ENCODE measurements around the gene NIT2.
"Not testable (repeated sequence)": the region's sequence is repeated elsewhere in the genome, so short reads cannot be mapped to it uniquely, and the experiment has no call there.

Gene NIT2

DNA sequence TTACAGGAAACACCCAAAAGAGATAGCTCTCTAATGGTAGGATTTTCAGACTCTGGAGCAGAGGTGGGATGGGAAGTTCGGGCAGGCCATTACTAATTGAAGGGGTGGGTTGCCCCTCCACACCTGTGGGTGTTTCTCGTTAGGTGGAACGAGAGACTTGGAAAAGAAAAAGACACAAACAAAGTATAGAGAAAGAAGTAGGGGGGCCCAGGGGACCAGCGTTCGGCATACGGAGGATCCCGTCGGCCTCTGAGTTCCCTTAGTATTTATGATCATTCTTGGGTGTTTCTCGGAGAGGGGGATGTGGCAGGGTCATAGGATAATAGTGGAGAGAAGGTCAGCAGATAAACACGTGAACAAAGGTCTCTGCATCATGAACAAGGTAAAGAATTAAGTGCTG, 1.7 kb downstream of the NIT2 start:
- not testable (repeated sequence) for DNase-seq (ENCODE audit: low read depth, low spot score)

GRCh38 chr3:100338911-100339310, 4.4 kb downstream of the NIT2 start:
- DNase-seq (ENCODE audit: low read depth, low spot score) = no peak

GRCh38 chr3:100339786-100340185, 5.2 kb downstream of the NIT2 start:
- no peak for DNase-seq (ENCODE audit: low read depth, low spot score)

- DNase-seq (ENCODE audit: low read depth, low spot score) = no peak
Observed at GRCh38 chr3:100340527-100340926, 6.0 kb downstream of the NIT2 start.

DNA sequence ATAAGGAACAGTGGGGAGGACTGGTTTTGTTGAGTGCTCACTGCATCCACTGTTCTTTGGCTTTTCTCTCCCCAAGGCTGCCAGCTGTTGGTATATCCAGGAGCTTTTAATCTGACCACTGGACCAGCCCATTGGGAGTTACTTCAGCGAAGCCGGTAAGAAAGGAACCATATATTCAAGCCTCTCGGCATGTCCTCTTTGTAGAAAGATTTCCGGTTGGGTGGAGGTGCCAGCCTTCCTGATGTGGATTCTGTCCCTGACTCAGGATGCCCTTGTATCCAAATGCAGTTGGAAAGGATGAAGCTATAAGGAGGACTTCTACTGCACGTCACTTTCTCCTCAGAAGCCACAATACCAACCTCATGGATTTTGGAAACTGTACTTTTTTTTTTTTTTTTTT, 14.2 kb downstream of the NIT2 start:
- DNase-seq (ENCODE audit: low read depth, low spot score) = no peak

DNA sequence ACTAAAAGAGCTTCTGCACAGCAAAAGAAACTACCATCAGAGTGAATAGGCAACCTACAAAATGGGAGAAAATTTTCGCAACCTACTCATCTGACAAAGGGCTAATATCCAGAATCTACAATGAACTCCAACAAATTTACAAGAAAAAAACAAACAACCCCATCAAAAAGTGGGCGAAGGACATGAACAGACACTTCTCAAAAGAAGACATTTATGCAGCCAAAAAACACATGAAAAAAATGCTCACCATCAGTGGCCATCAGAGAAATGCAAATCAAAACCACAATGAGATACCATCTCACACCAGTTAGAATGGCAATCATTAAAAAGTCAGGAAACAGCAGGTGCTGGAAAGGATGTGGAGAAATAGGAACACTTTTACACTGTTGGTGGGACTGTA, 17.2 kb downstream of the NIT2 start:
- DNase-seq (ENCODE audit: low read depth, low spot score) = not testable (repeated sequence)

DNA sequence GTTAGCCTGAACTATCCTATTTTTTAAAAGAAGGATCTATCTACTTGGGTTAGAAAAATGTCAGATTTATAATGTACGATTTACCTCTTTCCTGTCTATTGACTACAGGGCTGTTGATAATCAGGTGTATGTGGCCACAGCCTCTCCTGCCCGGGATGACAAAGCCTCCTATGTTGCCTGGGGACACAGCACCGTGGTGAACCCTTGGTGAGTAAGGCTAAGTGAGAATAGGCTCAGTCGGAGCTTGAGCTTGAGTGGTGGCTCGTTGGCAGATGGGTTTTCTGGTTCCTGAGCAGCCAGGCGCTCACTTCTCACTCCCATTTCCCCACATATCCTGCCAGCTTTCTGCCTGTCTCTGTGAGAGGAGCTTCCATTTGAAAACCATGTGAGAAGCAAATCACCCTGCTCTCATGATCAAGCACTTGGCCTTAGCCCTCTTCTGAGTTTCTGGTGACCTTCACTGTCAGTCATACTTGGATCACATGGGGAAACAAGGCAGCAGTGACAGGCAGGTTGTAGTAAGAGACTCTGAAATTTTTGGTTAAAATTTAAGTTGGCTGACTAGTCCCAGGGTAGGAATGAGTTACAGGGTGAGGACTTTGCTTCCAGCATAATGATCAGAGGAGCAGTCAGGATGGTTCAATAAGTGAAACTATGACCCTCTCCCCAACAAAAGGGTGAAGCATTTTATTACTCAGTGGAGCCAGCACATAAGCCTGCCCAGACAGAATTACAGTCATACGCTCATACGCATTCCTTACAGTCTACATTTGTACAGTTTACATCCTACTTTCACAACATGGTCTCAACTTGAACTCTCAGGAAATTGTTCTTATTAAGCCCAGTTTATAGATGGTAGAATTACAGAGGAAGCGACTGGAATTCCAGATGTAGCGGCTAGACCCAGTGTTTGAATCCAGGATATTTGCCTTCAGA, 18.0 kb downstream of the NIT2 start:
- DNase-seq (ENCODE audit: low read depth, low spot score) = no peak

GRCh38 chr3:100354850-100355249, 20.3 kb downstream of the NIT2 start:
- no peak for DNase-seq (ENCODE audit: low read depth, low spot score)

DNA sequence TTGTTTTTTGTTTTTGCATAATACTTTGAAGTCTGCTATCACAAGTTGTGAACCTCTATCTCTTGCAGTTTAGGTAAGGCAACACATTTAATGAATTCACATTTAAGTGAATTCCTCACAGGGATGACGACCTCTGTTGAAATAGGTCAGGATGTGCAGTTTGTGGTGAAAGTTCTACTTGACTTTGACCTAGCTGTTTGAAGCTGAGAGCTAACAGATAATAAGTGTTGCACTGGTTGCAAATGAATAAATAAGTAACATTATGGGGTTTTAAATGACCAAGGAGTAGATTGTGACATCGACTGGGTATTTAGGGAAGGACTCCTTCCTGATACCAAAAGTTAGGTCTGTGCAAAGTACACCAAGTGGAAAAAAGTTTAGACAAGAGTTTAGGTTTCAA, 23.9 kb downstream of the NIT2 start:
- DNase-seq (ENCODE audit: low read depth, low spot score) = no peak

DNA sequence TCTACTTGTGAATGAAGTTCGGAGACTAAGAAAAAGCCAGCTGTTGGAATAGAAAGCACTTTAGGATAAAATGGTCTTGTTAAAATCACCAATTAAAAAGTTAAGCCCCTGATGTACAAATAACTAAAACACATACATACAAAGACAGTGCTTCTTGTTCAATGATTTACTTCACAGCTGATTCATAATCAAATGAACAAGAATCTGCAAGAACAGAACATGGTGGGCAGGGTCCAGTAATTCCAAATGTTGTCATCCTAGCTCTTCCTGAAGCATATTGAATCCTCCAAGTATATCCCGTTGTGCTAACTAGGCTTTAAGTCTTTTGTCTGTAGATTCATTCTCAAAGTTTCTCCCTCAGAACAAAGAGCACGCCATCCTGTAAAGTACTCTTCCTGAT, 24.5 kb downstream of the NIT2 start:
- no peak for DNase-seq (ENCODE audit: low read depth, low spot score)

- no peak for DNase-seq (ENCODE audit: low read depth, low spot score)
Observed at GRCh38 chr3:100360757-100361496, 26.4 kb downstream of the NIT2 start.

DNA sequence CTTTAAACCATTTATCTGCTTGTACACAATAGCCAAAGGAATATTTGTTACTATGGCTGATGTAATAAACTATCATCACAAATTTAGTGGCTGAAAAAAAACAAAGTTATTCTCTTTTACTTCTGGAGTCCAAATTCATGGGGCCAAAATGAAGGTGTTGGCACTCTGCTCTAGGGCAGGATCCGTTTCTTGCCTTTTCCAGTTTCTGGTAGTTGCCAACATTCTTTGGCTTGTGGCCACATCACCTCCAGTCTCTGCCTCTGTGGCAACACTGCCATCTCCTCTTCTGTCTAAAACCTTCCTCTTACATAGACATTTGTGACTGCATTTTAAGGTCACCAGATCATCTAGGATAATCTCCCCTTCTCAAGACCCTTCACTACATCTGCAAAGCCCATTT, 27.3 kb downstream of the NIT2 start:
- DNase-seq (ENCODE audit: low read depth, low spot score) = no peak

DNA sequence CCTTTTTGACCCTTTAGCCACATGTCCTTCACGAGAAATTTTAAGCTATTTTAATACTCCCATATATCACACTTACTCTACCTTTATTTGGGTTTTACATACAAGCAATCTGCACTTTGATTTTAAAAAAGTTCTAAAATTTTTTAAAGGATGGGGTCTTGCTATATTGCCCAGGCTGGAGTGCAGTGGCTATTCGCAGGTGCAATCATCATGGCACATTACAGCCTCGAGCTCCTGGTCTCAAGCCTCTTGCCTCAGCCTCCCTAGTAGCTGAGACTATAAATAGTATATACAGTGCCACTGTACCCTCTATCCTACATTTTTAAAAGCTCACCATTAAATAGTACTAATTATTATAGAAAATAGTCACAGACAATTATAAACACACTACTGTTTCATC, 29.9 kb downstream of the NIT2 start:
- DNase-seq (ENCODE audit: low read depth, low spot score) = no peak

- no peak for DNase-seq (ENCODE audit: low read depth, low spot score)
Observed at GRCh38 chr3:100366424-100366823, 31.9 kb downstream of the NIT2 start.

DNA sequence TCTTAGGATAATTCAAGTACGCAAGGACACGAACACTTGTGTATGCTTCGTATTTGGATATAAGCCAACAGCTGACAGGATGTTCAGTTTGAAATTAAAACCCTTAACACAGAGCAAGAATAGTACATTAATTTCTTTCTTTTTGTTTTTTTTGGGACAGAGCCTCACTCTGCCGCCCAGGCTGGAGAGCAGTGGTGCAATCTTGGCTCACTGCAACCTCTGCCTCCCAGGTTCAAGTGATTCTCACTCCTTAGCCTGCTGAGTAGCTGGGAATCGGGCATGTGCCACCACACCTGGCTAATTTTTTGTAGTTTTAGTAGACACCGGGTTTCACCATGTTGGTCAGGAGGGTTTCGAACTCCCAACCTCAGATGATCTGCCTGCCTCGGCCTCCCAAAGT, 33.9 kb downstream of the NIT2 start:
- DNase-seq (ENCODE audit: low read depth, low spot score) = no peak

GRCh38 chr3:100370756-100371155, 36.2 kb downstream of the NIT2 start:
- DNase-seq (ENCODE audit: low read depth, low spot score) = no peak

DNA sequence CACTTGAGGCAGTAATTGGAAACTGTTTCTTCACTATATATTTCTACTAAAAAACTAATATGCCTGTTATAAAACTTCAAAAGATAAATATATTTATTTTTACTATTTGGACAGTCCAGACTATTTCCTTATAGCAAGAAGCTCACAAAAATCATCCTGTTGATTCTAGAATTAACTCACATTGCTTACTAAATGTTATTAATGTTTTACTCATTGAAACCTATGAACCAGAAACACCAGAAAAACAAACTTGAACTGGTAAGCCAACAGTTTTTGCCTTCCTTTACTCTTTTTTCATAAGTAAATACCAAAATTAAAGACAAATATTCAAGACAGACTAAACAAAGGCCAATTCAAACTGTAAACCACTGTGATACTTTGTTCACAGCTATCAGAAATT, 40.0 kb downstream of the NIT2 start:
- no peak for DNase-seq (ENCODE audit: low read depth, low spot score)

DNA sequence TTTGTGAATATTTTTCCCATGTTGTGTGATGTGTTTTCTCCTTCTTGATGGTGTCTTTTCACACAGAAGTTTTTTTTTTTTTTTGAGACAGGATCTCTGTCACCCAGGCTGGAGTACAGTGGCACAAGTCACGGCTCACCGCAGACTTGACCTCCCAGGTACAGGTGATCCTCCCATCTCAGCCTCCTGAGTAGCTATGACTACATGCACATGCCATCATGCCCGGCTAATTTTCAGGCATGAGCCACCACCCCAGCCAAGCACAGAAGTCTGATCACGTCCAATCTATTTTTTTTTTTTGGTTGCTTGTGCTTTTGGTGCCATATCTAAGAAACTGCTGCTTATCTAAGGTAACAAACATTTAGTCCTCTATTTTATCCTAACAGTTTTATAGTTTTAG, 41.7 kb downstream of the NIT2 start:
- DNase-seq (ENCODE audit: low read depth, low spot score) = no peak

- no peak for DNase-seq (ENCODE audit: low read depth, low spot score)
Observed at GRCh38 chr3:100384733-100385525, 50.4 kb downstream of the NIT2 start.

DNA sequence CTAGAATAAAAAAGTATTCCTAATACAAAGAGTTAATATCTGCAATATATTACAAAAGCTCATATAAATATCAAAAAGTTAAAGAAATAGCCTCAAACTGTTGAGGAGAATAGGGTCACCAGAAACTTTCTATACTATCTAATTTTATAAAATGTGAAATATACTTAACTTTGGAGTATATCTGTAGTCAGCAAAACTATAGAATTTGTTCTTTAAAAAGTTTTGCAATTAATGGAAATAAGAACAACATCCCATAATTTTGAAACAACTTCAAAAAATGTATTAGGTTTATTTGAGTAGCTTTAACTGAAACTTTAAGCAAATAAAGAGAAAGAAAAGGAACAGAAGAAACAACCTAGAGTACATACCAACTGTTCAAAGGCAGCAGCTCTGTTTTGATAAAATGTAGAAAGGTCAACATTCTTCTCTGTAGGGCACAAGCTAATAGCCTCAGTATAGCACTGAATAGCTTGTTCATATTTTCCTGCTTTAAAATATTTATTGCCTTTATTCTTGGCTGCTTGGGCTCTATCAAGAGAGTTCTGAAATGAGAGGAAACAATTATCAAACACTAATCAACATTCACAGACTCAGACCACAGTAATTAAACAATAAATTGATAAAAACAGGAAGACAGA, 52.0 kb downstream of the NIT2 start:
- DNase-seq (ENCODE audit: low read depth, low spot score) = no peak

DNA sequence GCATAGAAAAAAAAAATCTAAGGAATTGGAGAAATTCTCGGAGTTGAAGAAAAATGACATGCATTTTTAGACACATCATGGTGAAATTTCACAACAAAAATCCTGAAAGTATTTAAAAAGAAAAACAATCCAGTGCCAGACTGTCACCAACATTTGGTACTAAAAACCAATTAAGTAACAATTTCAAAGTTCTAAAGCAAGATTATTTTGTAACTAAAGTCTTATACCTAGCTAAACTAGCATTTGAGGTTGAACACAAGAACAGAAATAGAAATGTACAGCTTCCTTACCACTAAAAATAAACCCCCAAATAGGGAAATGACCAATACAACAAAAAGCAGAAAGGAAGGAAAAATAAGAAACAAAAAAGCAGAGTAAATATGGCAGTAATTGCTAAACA, 54.5 kb downstream of the NIT2 start:
- DNase-seq (ENCODE audit: low read depth, low spot score) = no peak

All from iPS DF 19.7 (cell line).